ENCODE data around the gene RNF152. TPM values are rescaled to one million over a fixed set of nuclear protein-coding genes. Genes with fewer than 3 reads are reported as not detected.

RNF152 gene
- total RNA-seq, 1 experiment from 2014 or later, result 0.18 TPM

GRCh38 chr18:61917818-61918217 is 25.0 kb upstream of the RNF152 start:
- Histone ChIP-seq H3K9me3 (ENCODE audit: control insufficient read depth, insufficient read depth, low read depth, low read length) (no peaks in the 10 kb centered on the region), H3K36me3 (ENCODE audit: control insufficient read depth, insufficient read depth, low read length) (no peaks in the 10 kb centered on the region), H3K27me3 (ENCODE audit: control insufficient read depth, insufficient read depth, low read length) (no peaks in the 10 kb centered on the region), H3K4me3 (ENCODE audit: low read depth in 2 of 2, low read length in 2 of 2) (no peak overlapping the region), H3K27ac (ENCODE audit: low read length) (no peak overlapping the region), H3K4me1 (ENCODE audit: control insufficient read depth, insufficient read depth, low read length) (no peaks in the 10 kb centered on the region)
- CTCF ChIA-PET, result no interaction called here
- no peak for ATAC-seq
- POLR2A ChIA-PET, result no interaction called here
- BruUV-seq (replicated peaks), result no TSS peak
- TF ChIP-seq CTCF (IDR thresholded peaks at IDR 0.05) (no peak), TCF7L2 (IDR thresholded peaks at IDR 0.05; ENCODE audit: low read depth, low read length) (no peak), SIN3A (IDR thresholded peaks at IDR 0.05; ENCODE audit: borderline replicate concordance, insufficient read depth, low read depth, low read length) (no peak)
- no peak for DNase-seq (ENCODE audit: low read depth, low spot score)
- intact Hi-C loops (cut with micrococcal nuclease; ENCODE audit: unreplicated experiment) (no loop called here), in situ Hi-C loops (cut with HindIII; ENCODE audit: low pct_unique_long_range_greater_than_20kb, low sequenced_read_pairs) (no loop called here)

- intact Hi-C loops (cut with micrococcal nuclease; ENCODE audit: unreplicated experiment), result no loop called here
- no TSS peak for BruUV-seq (replicated peaks)
- Histone ChIP-seq H3K9me3 (ENCODE audit: control insufficient read depth, insufficient read depth, low read depth, low read length) (no peaks in the 10 kb centered on the region), H3K4me3 (ENCODE audit: low read depth in 2 of 2, low read length in 2 of 2) (no peak overlapping the region), H3K27ac (ENCODE audit: low read length) (no peak overlapping the region), H3K4me1 (ENCODE audit: control insufficient read depth, insufficient read depth, low read length) (no peaks in the 10 kb centered on the region), H3K27me3 (ENCODE audit: control insufficient read depth, insufficient read depth, low read length) (no peaks in the 10 kb centered on the region), H3K36me3 (ENCODE audit: control insufficient read depth, insufficient read depth, low read length) (no peaks in the 10 kb centered on the region)
- POLR2A ChIA-PET, result no interaction called here
- ATAC-seq (no peak), DNase-seq (ENCODE audit: low read depth, low spot score) (no peak)
- CTCF ChIA-PET, result no interaction called here
- TF ChIP-seq REST (IDR thresholded peaks at IDR 0.05; ENCODE audit: insufficient read depth in 1 of 2, low read depth in 2 of 2, low read length in 1 of 2) (no peak), CTCF (IDR thresholded peaks at IDR 0.05) (no peak), POLR2AphosphoS5 (IDR thresholded peaks at IDR 0.05; ENCODE audit: low read depth, low read length) (no peak), SIN3A (IDR thresholded peaks at IDR 0.05; ENCODE audit: borderline replicate concordance, insufficient read depth, low read depth, low read length) (no peak), TCF7L2 (IDR thresholded peaks at IDR 0.05; ENCODE audit: low read depth, low read length) (no peak)
- in situ Hi-C loops (cut with HindIII; ENCODE audit: low pct_unique_long_range_greater_than_20kb, low sequenced_read_pairs), result no loop called here
These were observed 19.7 kb upstream of the RNF152 start for GRCh38 chr18:61912476-61912875.

GRCh38 chr18:61910101-61910500 is 17.3 kb upstream of the RNF152 start:
- H3K36me3 ChIP-seq (ENCODE audit: control insufficient read depth, insufficient read depth, low read length), result no peaks in the 10 kb centered on the region
- in situ Hi-C loops (cut with HindIII; ENCODE audit: low pct_unique_long_range_greater_than_20kb, low sequenced_read_pairs), result no loop called here
- TF ChIP-seq CTCF (IDR thresholded peaks at IDR 0.05), result no peak
- no peak for TF ChIP-seq REST (IDR thresholded peaks at IDR 0.05; ENCODE audit: insufficient read depth in 1 of 2, low read depth in 2 of 2, low read length in 1 of 2)
- no peak for TF ChIP-seq TCF7L2 (IDR thresholded peaks at IDR 0.05; ENCODE audit: low read depth, low read length)
- TF ChIP-seq SIN3A (IDR thresholded peaks at IDR 0.05; ENCODE audit: borderline replicate concordance, insufficient read depth, low read depth, low read length), result no peak
- ChIA-PET CTCF (no interaction called here), POLR2A (no interaction called here)
- no peaks in the 10 kb centered on the region for H3K27me3 ChIP-seq (ENCODE audit: control insufficient read depth, insufficient read depth, low read length)
- no peak overlapping the region for H3K27ac ChIP-seq (ENCODE audit: low read length)
- no peaks in the 10 kb centered on the region for H3K4me1 ChIP-seq (ENCODE audit: control insufficient read depth, insufficient read depth, low read length)
- no peak overlapping the region for H3K4me3 ChIP-seq (ENCODE audit: low read depth in 2 of 2, low read length in 2 of 2)
- intact Hi-C loops (cut with micrococcal nuclease; ENCODE audit: unreplicated experiment), result no loop called here
- BruUV-seq (replicated peaks), result no TSS peak
- DNase-seq (ENCODE audit: low read depth, low spot score) (no peak), ATAC-seq (no peak)
- no peaks in the 10 kb centered on the region for H3K9me3 ChIP-seq (ENCODE audit: control insufficient read depth, insufficient read depth, low read depth, low read length)

All from Panc1 (cell line).